Naive thymus-derived CD8-positive, alpha-beta T cell (primary cell): ENCODE measurements around the gene AGAP2. TPM values are rescaled to one million over a fixed set of nuclear protein-coding genes. Genes with fewer than 3 reads are reported as not detected.

Experiments
- ATAC-seq, 2 donors: fragments of 150-1000 bp; cut with Tn5 transposase in 1 of 2; sonication (Bioruptor Pico), chemical (Tn5 transposase) in 1 of 2; 1 replicate in 1 of 2; 2 replicates in 1 of 2; pipeline ENCODE4 v1.10.0; 2021; ENCODE audit warnings: mild to moderate bottlenecking in 2 of 2, moderate library complexity in 2 of 2
- POLR2A ChIA-PET: fragments of 350-600 bp; sonication (Branson Sonifier 250); formaldehyde crosslinking; loops from one replicate; lab custom pipeline; 2021; ENCODE audit warnings: antibody characterized with exemption; lab: Charles Lee
- DNase-seq, 10 donors: peaks; one replicate each; pipeline versions ENCODE4 v3.0.0 to v3.0.0-alpha.2; 2020 to 2022
- H3K27ac Mint-ChIP-seq, 10 donors: one replicate each; pipeline ENCODE4 v1.8.0; 2020 to 2022; ENCODE audit warnings: mild to moderate bottlenecking in 10 of 10, mixed read lengths in 10 of 10, moderate library complexity in 4 of 10, inconsistent platforms in 1 of 10
- H3K27me3 Mint-ChIP-seq, 5 donors: one replicate each; pipeline ENCODE4 v1.8.0; 2021 to 2022; ENCODE audit warnings: mixed read lengths in 5 of 5
- H3K36me3 Mint-ChIP-seq, 3 donors: one replicate each; pipeline ENCODE4 v1.8.0; 2020 to 2022; ENCODE audit warnings: mixed read lengths in 3 of 3, mild to moderate bottlenecking in 2 of 3, inconsistent platforms in 1 of 3
- H3K4me1 Mint-ChIP-seq, 4 donors: one replicate each; pipeline ENCODE4 v1.8.0; 2021 to 2022; ENCODE audit warnings: mixed read lengths in 4 of 4
- H3K4me3 Mint-ChIP-seq, 10 donors: one replicate each; pipeline ENCODE4 v1.8.0; 2020 to 2022; ENCODE audit warnings: mild to moderate bottlenecking in 10 of 10, mixed read lengths in 10 of 10, moderate library complexity in 6 of 10, inconsistent platforms in 1 of 10
- H3K9me3 Mint-ChIP-seq, 9 donors: one replicate each; pipeline ENCODE4 v1.8.0; 2020 to 2022; ENCODE audit warnings: mixed read lengths in 9 of 9, mild to moderate bottlenecking in 3 of 9, inconsistent platforms in 1 of 9, moderate library complexity in 1 of 9
- polyA plus RNA-seq, 3 donors: library from polyadenylated mRNA; unstranded; fragments of 300-500 nt; fragmentation: Illumina TruSeq; gene quantifications; one replicate each; pipeline ENCODE4 v1.2.3, GENCODE V29; 2021
- total RNA-seq, 8 experiments: library from RNA in 2 of 8; stranded (reverse) in 2 of 8; gene quantifications; one replicate each; pipeline ENCODE4 v1.2.3 and lab custom pipeline; 2021 to 2026

Gene AGAP2
- total and polyA plus RNA-seq, 5 experiments from 2014 or later = 4.3 to 58.8 (median 6.9) TPM

- H3K4me1 Mint-ChIP-seq = peaks cover 35 to 53% (median 47%) of the 10 kb centered on the region in 4 donors
- H3K9me3 Mint-ChIP-seq = no peaks in the 10 kb centered on the region
- peak overlapping the region in 6 of 10 donors; percentile 7 to 70 (median 50) for H3K27ac Mint-ChIP-seq
- DNase-seq = no peak
- H3K27me3 Mint-ChIP-seq = peaks cover 0 to 3% (median 0%) of the 10 kb centered on the region in 5 donors
- POLR2A ChIA-PET = interaction anchor here (0.6 to 2.0 kb wide), 7 partner anchors 9 to 175 kb away, joined by 3 to 9 read pairs (median 3); partner anchors contain the start of genes EEF1AKMT3, METTL1 and TSPAN31
- no peak for ATAC-seq
- H3K4me3 Mint-ChIP-seq = peak overlapping the region in 4 of 10 donors; percentile 28 to 75 (median 42)
- H3K36me3 Mint-ChIP-seq = peaks cover 0 to 26% (median 0%) of the 10 kb centered on the region in 3 donors
These were observed 20.2 kb upstream of the AGAP2 start for GRCh38 chr12:57758552-57759359.

- H3K9me3 Mint-ChIP-seq = no peaks in the 10 kb centered on the region
- H3K27me3 Mint-ChIP-seq = no peaks in the 10 kb centered on the region
- H3K4me3 Mint-ChIP-seq = peak overlapping the region in 1 of 10 donors; percentile 8
- POLR2A ChIA-PET = interaction anchor here (1.1 kb wide), 1 partner anchor 86 kb away, joined by 3 read pairs; no protein-coding TSS in a partner anchor
- peak overlapping the region in 5 of 10 donors; percentile 7 to 72 (median 20) for H3K27ac Mint-ChIP-seq
- ATAC-seq (no peak), DNase-seq (no peak)
- peaks cover 0 to 26% (median 0%) of the 10 kb centered on the region in 3 donors for H3K36me3 Mint-ChIP-seq
- peaks cover 41 to 61% (median 56%) of the 10 kb centered on the region in 4 donors for H3K4me1 Mint-ChIP-seq
These were observed 19.2 kb upstream of the AGAP2 start for GRCh38 chr12:57757771-57758170.

- peak; percentile 51 to 84 (median 70) for DNase-seq
- Mint-ChIP-seq H3K36me3 (peaks cover 0 to 28% (median 0%) of the 10 kb centered on the region in 3 donors), H3K4me1 (peaks cover 45 to 70% (median 65%) of the 10 kb centered on the region in 4 donors), H3K4me3 (peak overlapping the region; percentile 80 to 95 (median 91)), H3K27ac (peak overlapping the region; percentile 54 to 96 (median 93)), H3K9me3 (no peaks in the 10 kb centered on the region), H3K27me3 (no peaks in the 10 kb centered on the region)
- POLR2A ChIA-PET = interaction anchor here (0.9 to 2.6 kb wide), 11 partner anchors 9 to 147 kb away, joined by 3 to 17 read pairs (median 8); partner anchors contain the start of genes CTDSP2, CYP27B1, EEF1AKMT3 and METTL1
- ATAC-seq = peak; percentile 20 to 22
These were observed 18.1 kb upstream of the AGAP2 start for GRCh38 chr12:57756406-57757341.

DNA sequence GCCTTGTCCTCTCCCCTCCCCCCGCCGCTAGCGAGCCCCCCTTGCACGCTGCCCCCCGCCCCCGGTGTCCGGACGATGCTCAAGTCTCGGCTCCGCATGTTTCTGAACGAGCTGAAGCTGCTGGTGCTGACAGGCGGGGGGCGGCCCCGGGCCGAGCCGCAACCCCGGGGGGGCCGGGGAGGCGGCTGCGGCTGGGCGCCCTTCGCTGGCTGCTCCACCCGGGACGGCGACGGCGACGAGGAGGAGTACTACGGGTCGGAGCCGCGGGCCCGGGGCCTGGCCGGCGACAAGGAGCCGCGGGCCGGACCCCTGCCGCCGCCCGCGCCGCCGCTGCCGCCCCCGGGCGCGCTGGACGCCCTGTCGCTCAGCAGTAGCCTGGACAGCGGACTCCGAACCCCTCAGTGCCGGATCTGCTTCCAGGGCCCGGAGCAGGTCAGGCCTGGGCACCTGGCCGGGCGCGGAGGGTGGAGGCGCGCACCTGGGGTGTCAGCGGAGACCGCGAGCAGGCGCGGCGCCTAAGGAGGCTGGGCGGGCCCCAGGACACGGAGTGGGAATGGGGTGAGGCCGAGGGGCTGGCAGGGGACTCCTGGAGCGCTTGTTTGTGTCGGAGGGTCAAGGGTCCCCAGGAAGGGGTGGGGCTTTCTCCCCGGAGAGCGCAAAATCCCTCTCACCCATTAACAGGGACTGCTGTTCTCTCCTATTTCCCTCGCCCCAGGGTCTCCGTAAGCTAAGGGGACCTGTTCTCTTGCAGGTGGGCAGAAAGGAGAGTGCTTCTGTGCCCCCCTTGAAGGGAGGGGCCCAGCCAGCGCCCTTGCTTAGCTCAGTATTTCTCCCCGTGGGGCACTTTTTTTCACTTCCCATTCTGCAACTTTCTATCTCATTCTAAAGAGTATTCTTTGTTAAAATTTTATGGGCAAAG is 17.2 kb upstream of the AGAP2 start:
- Mint-ChIP-seq H3K27me3 (no peaks in the 10 kb centered on the region), H3K9me3 (no peaks in the 10 kb centered on the region)
- peak in 1 of 2 donors; percentile 20 for ATAC-seq

DNA sequence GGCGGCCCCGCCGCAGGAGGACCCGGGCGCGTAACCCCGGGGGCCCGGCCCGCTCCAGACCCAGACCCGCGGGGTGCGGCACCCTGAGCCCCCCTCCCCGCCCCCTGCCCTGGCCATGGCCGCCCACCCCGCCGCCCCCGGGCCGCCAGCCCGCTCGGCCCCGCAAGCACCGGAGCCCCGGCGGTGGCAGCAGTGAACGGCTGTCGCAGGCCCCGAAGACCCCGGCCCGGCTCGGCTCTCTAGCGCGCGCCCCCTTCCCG is 16.6 kb upstream of the AGAP2 start:
- POLR2A ChIA-PET = interaction anchor here (0.6 to 2.6 kb wide), 3 partner anchors 14 to 142 kb away, joined by 3 to 13 read pairs (median 12); partner anchors contain the start of gene TSFM
- no peak for ATAC-seq
- Mint-ChIP-seq H3K36me3 (peaks cover 0 to 34% (median 0%) of the 10 kb centered on the region in 3 donors), H3K9me3 (no peaks in the 10 kb centered on the region), H3K4me3 (peak overlapping the region in 6 of 10 donors; percentile 16 to 89 (median 29)), H3K27ac (peak overlapping the region in 1 of 10 donors; percentile 53), H3K4me1 (peaks cover 50 to 79% (median 71%) of the 10 kb centered on the region in 4 donors), H3K27me3 (no peaks in the 10 kb centered on the region)
- DNase-seq = no peak

More for the DNA sequence above, 17.2 kb upstream of the AGAP2 start:
- Mint-ChIP-seq H3K27ac (peak overlapping the region; percentile 54 to 96 (median 93)), H3K4me3 (peak overlapping the region; percentile 80 to 95 (median 91)), H3K4me1 (peaks cover 47 to 76% (median 70%) of the 10 kb centered on the region in 4 donors), H3K36me3 (peaks cover 0 to 29% (median 0%) of the 10 kb centered on the region in 3 donors)
- peak in 8 of 10 donors; percentile 32 to 78 (median 42) for DNase-seq
- POLR2A ChIA-PET = interaction anchor here (0.6 to 2.6 kb wide), 9 partner anchors 8 to 141 kb away, joined by 3 to 17 read pairs (median 9); partner anchors contain the start of genes CTDSP2, CYP27B1, TSFM and TSPAN31

GRCh38 chr12:57754411-57755193 is 16.1 kb upstream of the AGAP2 start, which contains the start of gene MARCHF9:
Gene MARCHF9 (plus strand): TSS chr12:57755103. CDS start chr12:57755529, 426 bp downstream.
- H3K36me3 Mint-ChIP-seq = peaks cover 0 to 31% (median 0%) of the 10 kb centered on the region in 3 donors
- DNase-seq = peak; percentile 67 to 94 (median 81)
- POLR2A ChIA-PET = interaction anchor here (0.6 to 2.6 kb wide), 8 partner anchors 10 to 142 kb away, joined by 3 to 13 read pairs (median 4); partner anchors contain the start of genes EEF1AKMT3, METTL1, TSFM and TSPAN31

GRCh38 chr12:57753756-57754337 is 15.3 kb upstream of the AGAP2 start:
- POLR2A ChIA-PET = interaction anchor here (0.6 to 1.0 kb wide), 6 partner anchors 9 to 180 kb away, joined by 3 to 7 read pairs (median 4); partner anchors contain the start of genes EEF1AKMT3, METTL1 and TSPAN31
- H3K36me3 Mint-ChIP-seq = peaks cover 0 to 30% (median 0%) of the 10 kb centered on the region in 3 donors
- no peak for ATAC-seq
- H3K27me3 Mint-ChIP-seq = no peaks in the 10 kb centered on the region
- no peaks in the 10 kb centered on the region for H3K9me3 Mint-ChIP-seq
- peak overlapping the region; percentile 94 to 100 (median 97) for H3K27ac Mint-ChIP-seq
- no peak for DNase-seq
- peak overlapping the region; percentile 84 to 100 (median 92) for H3K4me3 Mint-ChIP-seq
- H3K4me1 Mint-ChIP-seq = peaks cover 45 to 69% (median 62%) of the 10 kb centered on the region in 4 donors

More at GRCh38 chr12:57754411-57755193, 16.1 kb upstream of the AGAP2 start, which contains the start of gene MARCHF9:
- peaks cover 48 to 73% (median 67%) of the 10 kb centered on the region in 4 donors for H3K4me1 Mint-ChIP-seq
- H3K9me3 Mint-ChIP-seq = no peaks in the 10 kb centered on the region
- H3K27ac Mint-ChIP-seq = peak within 1 kb of the TSS; percentile 94 to 100 (median 97)
- peak within 1 kb of the TSS; percentile 84 to 100 (median 92) for H3K4me3 Mint-ChIP-seq
- peak; percentile 41 to 45 for ATAC-seq
- no peaks in the 10 kb centered on the region for H3K27me3 Mint-ChIP-seq

- Mint-ChIP-seq H3K9me3 (no peaks in the 10 kb centered on the region), H3K27ac (peak overlapping the region; percentile 91 to 100 (median 97)), H3K36me3 (peaks cover 0 to 33% (median 8%) of the 10 kb centered on the region in 3 donors), H3K27me3 (no peaks in the 10 kb centered on the region), H3K4me3 (peak overlapping the region; percentile 89 to 96 (median 94)), H3K4me1 (peaks cover 40 to 61% (median 55%) of the 10 kb centered on the region in 4 donors)
- ATAC-seq = no peak
- no peak for DNase-seq
- POLR2A ChIA-PET = interaction anchor here (0.9 to 1.2 kb wide), 6 partner anchors 11 to 94 kb away, joined by 3 to 13 read pairs (median 4); partner anchors contain the start of gene CTDSP2
These were observed 14.1 kb upstream of the AGAP2 start for GRCh38 chr12:57752668-57753000.

DNA sequence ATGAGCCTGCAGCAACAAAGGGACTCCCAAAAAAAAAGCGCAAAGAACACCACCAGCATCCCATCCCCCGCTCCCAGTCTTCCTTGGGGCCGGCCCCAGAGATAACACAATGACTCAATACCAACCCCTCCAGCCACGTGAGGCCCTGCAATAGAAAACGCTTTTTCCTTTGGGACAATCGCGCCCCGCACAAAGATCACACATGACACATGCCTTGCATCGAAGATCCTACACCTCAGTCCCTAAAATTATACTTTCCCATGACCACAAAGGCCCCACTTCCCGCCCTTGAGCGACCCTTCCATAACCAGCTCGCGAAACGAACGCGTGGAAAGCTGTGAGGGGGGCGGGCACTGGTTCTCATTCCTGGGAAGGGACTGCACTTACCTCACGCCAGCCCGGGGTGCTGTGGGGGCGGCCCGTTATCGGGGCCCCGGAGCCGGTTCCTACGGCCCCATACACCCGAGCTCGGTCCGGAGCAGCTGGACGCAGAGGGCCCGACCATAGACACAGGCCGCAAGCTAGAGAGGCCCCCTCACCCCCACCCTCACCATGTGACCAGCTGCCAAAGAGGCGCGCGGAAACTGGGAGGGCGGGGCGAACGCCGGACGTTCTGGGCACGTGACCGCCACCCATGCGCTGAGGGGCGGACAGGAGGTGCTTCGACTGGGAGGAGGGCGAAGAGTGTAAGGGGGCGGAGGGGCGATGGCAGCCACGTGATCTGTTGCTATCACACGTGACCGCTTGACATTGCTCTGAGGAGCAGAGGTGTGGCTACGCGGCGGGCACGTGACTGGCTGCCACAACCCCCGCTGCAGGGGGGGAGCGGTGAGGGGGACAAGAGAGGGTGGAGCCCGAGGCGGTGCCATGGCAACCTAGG is 13.5 kb upstream of the AGAP2 start, which contains the start of gene CDK4:
CDK4 (minus strand) TSS at position 523 of the 880 bp plus-strand sequence. CDS start 593 bp downstream, outside the sequence.
- DNase-seq (peak; percentile 94 to 100 (median 99)), ATAC-seq (peak; percentile 60 to 78)
- no peaks in the 10 kb centered on the region for H3K9me3 Mint-ChIP-seq
- POLR2A ChIA-PET = interaction anchor here (0.6 to 1.2 kb wide), 9 partner anchors 10 to 640 kb away, joined by 3 to 13 read pairs (median 4); partner anchors contain the start of genes CTDSP2, OS9 and TSFM
- peaks cover 40 to 57% (median 52%) of the 10 kb centered on the region in 4 donors for H3K4me1 Mint-ChIP-seq
- peak within 1 kb of the TSS; percentile 91 to 100 (median 97) for H3K27ac Mint-ChIP-seq
- H3K36me3 Mint-ChIP-seq = peaks cover 0 to 34% (median 8%) of the 10 kb centered on the region in 3 donors
- peak within 1 kb of the TSS; percentile 89 to 96 (median 94) for H3K4me3 Mint-ChIP-seq
- no peaks in the 10 kb centered on the region for H3K27me3 Mint-ChIP-seq
